IMR-90 (cell line): ENCODE measurements around the gene GGA3. TPM values are rescaled to one million over a fixed set of nuclear protein-coding genes. Genes with fewer than 3 reads are reported as not detected.

ENCODE experiments used
- ATAC-seq: fragments of 200-7000 bp; cut with Tn5 transposase; 2 replicates; pipeline ENCODE4 v1.9.1; 2020; ENCODE audit warnings: low read depth, mild to moderate bottlenecking, moderate library complexity
- BruUV-seq: library from RNA; stranded (reverse); fragments of 400-500 nt; replicated peaks from 2 replicates; lab custom pipeline; 2021; lab: Mats Ljungman, UMichigan
- CTCF ChIA-PET: fragments of 300-600 bp; formaldehyde crosslinking; extraction: SDS; loops from one replicate; lab custom pipeline; 2021; ENCODE audit warnings: antibody characterized with exemption; lab: Yijun Ruan, JAX
- POLR2A ChIA-PET: fragments of 300-600 bp; sonication (Branson Sonifier 250); formaldehyde crosslinking; loops from one replicate; lab custom pipeline; 2022; ENCODE audit warnings: antibody characterized with exemption; ENCODE audit not compliant: unreplicated experiment; lab: Charles Lee
- DNase-seq: peaks from one replicate; pipeline ENCODE4 v3.0.0; 2013
- H2AFZ ChIP-seq: replicated peaks from 2 replicates; pipeline ENCODE3; 2013; ENCODE audit warnings: low read length, mild to moderate bottlenecking; ENCODE audit not compliant: poor library complexity
- H2AK5ac ChIP-seq: 2 replicates; pipeline ENCODE4 v1.6.1; 2013; ENCODE audit warnings: low read depth, low read length, inconsistent platforms
- H2AK9ac ChIP-seq: replicated peaks from 2 replicates; pipeline ENCODE3; 2013; ENCODE audit warnings: mild to moderate bottlenecking, low read depth, low read length, moderate library complexity; ENCODE audit not compliant: poor library complexity
- H2BK120ac ChIP-seq: 2 replicates; pipeline ENCODE4 v1.6.1; 2013; ENCODE audit warnings: low read depth, low read length, inconsistent platforms
- H2BK15ac ChIP-seq: 3 replicates; pipeline ENCODE4 v1.6.1; 2013; ENCODE audit warnings: low read depth, low read length, inconsistent platforms
- H2BK20ac ChIP-seq: 2 replicates; pipeline ENCODE4 v1.6.1; 2013; ENCODE audit warnings: low read depth, mild to moderate bottlenecking, inconsistent platforms, low read length, moderate library complexity
- H2BK5ac ChIP-seq: 2 replicates; pipeline ENCODE4 v1.6.1; 2013; ENCODE audit warnings: mild to moderate bottlenecking, low read depth, low read length, inconsistent platforms; ENCODE audit not compliant: poor library complexity, severe bottlenecking
- H3K14ac ChIP-seq: replicated peaks from 2 replicates; pipeline ENCODE4 v1.6.1; 2013; ENCODE audit warnings: low read depth, low read length, inconsistent platforms
- H3K18ac ChIP-seq: 2 replicates; pipeline ENCODE4 v1.6.1; 2013; ENCODE audit warnings: low read depth, low read length, control low read depth
- H3K23ac ChIP-seq: 2 replicates; pipeline ENCODE4 v1.6.1; 2013; ENCODE audit warnings: low read depth, low read length, inconsistent platforms
- H3K27ac ChIP-seq: 2 replicates; pipeline ENCODE4 v1.5.1; 2013; ENCODE audit warnings: mild to moderate bottlenecking, control low read depth, low read length; ENCODE audit not compliant: insufficient read depth
- H3K27me3 ChIP-seq: 2 replicates; pipeline ENCODE4 v1.6.1; 2013; ENCODE audit warnings: low read length; ENCODE audit not compliant: control insufficient read depth, insufficient read depth
- H3K36me3 ChIP-seq: 2 replicates; pipeline ENCODE4 v1.6.1; 2013; ENCODE audit warnings: low read length, mixed read lengths; ENCODE audit not compliant: control insufficient read depth, insufficient read depth
- H3K4ac ChIP-seq: 2 replicates; pipeline ENCODE4 v1.6.1; 2013; ENCODE audit warnings: low read depth, low read length, inconsistent platforms
- H3K4me1 ChIP-seq: 2 replicates; pipeline ENCODE4 v1.6.1; 2013; ENCODE audit warnings: low read length, mixed read lengths; ENCODE audit not compliant: control insufficient read depth, insufficient read depth
- H3K4me2 ChIP-seq: 2 replicates; pipeline ENCODE4 v1.6.1; 2013; ENCODE audit warnings: low read depth, mild to moderate bottlenecking, control low read depth, low read length, moderate library complexity
- H3K4me3 ChIP-seq: 2 replicates; pipeline ENCODE4 v1.5.1; 2013; ENCODE audit warnings: low read depth, mild to moderate bottlenecking, control low read depth, low read length, moderate library complexity; ENCODE audit not compliant: insufficient read depth
- H3K56ac ChIP-seq: 2 replicates; pipeline ENCODE4 v1.6.1; 2013; ENCODE audit warnings: low read length, inconsistent platforms; ENCODE audit not compliant: insufficient read depth; ENCODE audit errors: extremely low read depth
- H3K79me1 ChIP-seq, 2 experiments: 2 replicates each; pipeline ENCODE4 v1.6.1; 2013; ENCODE audit warnings: low read length in 2 of 2, inconsistent platforms in 1 of 2, low read depth in 1 of 2
- H3K9ac ChIP-seq: 2 replicates; pipeline ENCODE4 v1.6.1; 2013; ENCODE audit warnings: low read depth, low read length, control low read depth
- H3K9me1 ChIP-seq: 2 replicates; pipeline ENCODE4 v1.6.1; 2013; ENCODE audit warnings: low read length, inconsistent platforms; ENCODE audit not compliant: insufficient read depth
- H3K9me3 ChIP-seq: 2 replicates; pipeline ENCODE4 v1.6.1; 2013; ENCODE audit warnings: low read length; ENCODE audit not compliant: control insufficient read depth, insufficient read depth
- H4K20me1 ChIP-seq: 2 replicates; pipeline ENCODE4 v1.6.1; 2013; ENCODE audit warnings: low read length, inconsistent platforms; ENCODE audit not compliant: insufficient read depth
- H4K5ac ChIP-seq: 2 replicates; pipeline ENCODE4 v1.6.1; 2013; ENCODE audit warnings: mild to moderate bottlenecking, low read depth, low read length, control low read depth
- H4K8ac ChIP-seq, 2 experiments: 2 replicates each; pipeline ENCODE4 v1.6.1; 2013; ENCODE audit warnings: low read depth in 2 of 2, low read length in 2 of 2, control low read depth in 1 of 2, inconsistent platforms in 1 of 2
- H4K91ac ChIP-seq: 2 replicates; pipeline ENCODE4 v1.6.1; 2013; ENCODE audit warnings: low read depth, low read length, inconsistent platforms; ENCODE audit not compliant: insufficient read depth
- BHLHE40 ChIP-seq: fragments of 150-350 bp; IDR thresholded peaks from 2 replicates; pipeline ENCODE4 v1.6.1; 2016; ENCODE audit warnings: mild to moderate bottlenecking, low read depth, low read length
- CEBPB ChIP-seq: IDR thresholded peaks from 2 replicates; pipeline ENCODE4 v1.6.1; 2012; ENCODE audit warnings: low read depth, low read length, improper control_type of control experiment
- CHD1 ChIP-seq: IDR thresholded peaks from 2 replicates; pipeline ENCODE4 v1.6.1; 2012; ENCODE audit warnings: low read depth, low read length, improper control_type of control experiment
- CTCF ChIP-seq: conservative IDR thresholded peaks from 2 replicates; pipeline ENCODE4 v1.5.1; 2012; ENCODE audit warnings: mild to moderate bottlenecking, low read depth, low read length, improper control_type of control experiment
- ELK1 ChIP-seq: fragments of 150-350 bp; IDR thresholded peaks from 2 replicates; pipeline ENCODE4 v1.6.1; 2016; ENCODE audit warnings: low read depth, mild to moderate bottlenecking, low read length, moderate library complexity, borderline replicate concordance
- FOS ChIP-seq: fragments of 150-350 bp; IDR thresholded peaks from 2 replicates; pipeline ENCODE4 v1.6.1; 2016; ENCODE audit warnings: low read depth, low read length
- MAFK ChIP-seq: IDR thresholded peaks from 2 replicates; pipeline ENCODE4 v1.6.1; 2012; ENCODE audit warnings: low read depth, low read length, improper control_type of control experiment
- MAZ ChIP-seq: IDR thresholded peaks from 2 replicates; pipeline ENCODE4 v1.6.1; 2012; ENCODE audit warnings: low read depth, mild to moderate bottlenecking, low read length, improper control_type of control experiment, moderate library complexity, borderline replicate concordance
- MXI1 ChIP-seq: IDR thresholded peaks from 2 replicates; pipeline ENCODE4 v1.6.1; 2012; ENCODE audit warnings: low read depth, mild to moderate bottlenecking, low read length, moderate library complexity, borderline replicate concordance
- NFE2L2 ChIP-seq: fragments of 150-350 bp; IDR thresholded peaks from 2 replicates; pipeline ENCODE4 v1.6.1; 2016; ENCODE audit warnings: low read depth, mild to moderate bottlenecking, low read length
- POLR2A ChIP-seq: IDR thresholded peaks from 2 replicates; pipeline ENCODE4 v1.6.1; 2012; ENCODE audit warnings: mild to moderate bottlenecking, low read depth, low read length
- RAD21 ChIP-seq: IDR thresholded peaks from 2 replicates; pipeline ENCODE4 v1.6.1; 2012; ENCODE audit warnings: low read length, improper control_type of control experiment
- RCOR1 ChIP-seq: IDR thresholded peaks from 2 replicates; pipeline ENCODE4 v1.6.1; 2012; ENCODE audit warnings: mild to moderate bottlenecking, low read length, improper control_type of control experiment; ENCODE audit not compliant: insufficient replicate concordance
- RFX5 ChIP-seq: IDR thresholded peaks from 2 replicates; pipeline ENCODE4 v1.8.0; 2012; ENCODE audit warnings: low read depth, mild to moderate bottlenecking, low read length, moderate library complexity
- SMC3 ChIP-seq: fragments of 150-350 bp; IDR thresholded peaks from 2 replicates; pipeline ENCODE4 v1.6.1; 2016; ENCODE audit warnings: low read depth, mild to moderate bottlenecking, antibody characterized with exemption, low read length, moderate library complexity
- USF2 ChIP-seq: fragments of 150-350 bp; IDR thresholded peaks from 2 replicates; pipeline ENCODE4 v1.6.1; 2017; ENCODE audit warnings: mild to moderate bottlenecking, antibody characterized with exemption, low read length, low read depth
- WGBS, 2 experiments: methylation state at CpG; one replicate each; pipeline versions ENCODE4 v1.1.5 to v1.1.7; 2013; ENCODE audit warnings: missing lambda C conversion rate in 2 of 2; ENCODE audit not compliant: insufficient read length in 1 of 2; ENCODE audit errors: extremely low coverage in 2 of 2; 5-methylcytosine and 5-hydroxymethylcytosine counted together
- dilution Hi-C: fragments of 300-500 bp; cut with HindIII; formaldehyde crosslinking; loops from one replicate; pipeline ENCODE4 v1.14.3; 2018; ENCODE audit warnings: low sequenced_read_pairs; ENCODE audit not compliant: unreplicated experiment
- in situ Hi-C: fragments of 300-500 bp; cut with MboI; formaldehyde crosslinking; loops from 3 replicates; pipeline ENCODE4 v1.14.3; 2019; ENCODE audit warnings: low sequenced_read_pairs, inconsistent platforms, mixed read lengths
- intact Hi-C: fragments of 100-400 bp; cut with micrococcal nuclease; formaldehyde crosslinking; loops from 2 replicates; pipeline ENCODE4 v1.10.0; 2022
- polyA plus RNA-seq, 3 experiments: library from polyadenylated mRNA; depleted of rRNA; stranded (reverse); fragments of >200 nt; gene quantifications; 2 replicates each; pipeline ENCODE4 v1.2.3, GENCODE V29; 2012; ENCODE audit warnings: low replicate concordance in 1 of 3
- total RNA-seq: library from RNA; depleted of rRNA; stranded (reverse); fragments of >200 nt; gene quantifications from 2 replicates; pipeline ENCODE4 v1.2.3, GENCODE V29; 2012

GGA3 gene
- total and polyA plus RNA-seq, 2 of the 4 experiments (the other 2 are of a cell fraction): 15.1 to 35.2 TPM

- dilution Hi-C loops: no loop called here
- H3K9ac ChIP-seq: no peak overlapping the region
- BruUV-seq: no TSS peak
Measured at GRCh38 chr17:75265614-75266315, 4.4 kb upstream of the GGA3 start.

More at GRCh38 chr17:75265614-75266315, 4.4 kb upstream of the GGA3 start:
- Histone ChIP-seq H3K4me2 (no peak overlapping the region), H4K20me1 (peaks cover 2% of the 10 kb centered on the region; the same call in 1 of the 2 replicates), H2AFZ (no peak overlapping the region), H3K4me1 (peaks cover 3% of the 10 kb centered on the region), H3K56ac (no peak overlapping the region), H2BK5ac (no peak overlapping the region), H3K9me3 (no peaks in the 10 kb centered on the region), H2BK120ac (no peak overlapping the region), H3K4ac (no peak overlapping the region), H3K36me3 (peaks cover 26% of the 10 kb centered on the region), H2BK20ac (no peak overlapping the region), H4K5ac (no peak overlapping the region), H3K79me1 (peaks cover 22 to 24% of the 10 kb centered on the region in 2 experiments; a peak in 3 of 4 replicates), H2AK9ac (no peak overlapping the region), H3K4me3 (no peak overlapping the region), H3K14ac (no peak overlapping the region), H4K8ac (no peak overlapping the region), H2BK15ac (no peak overlapping the region), H3K23ac (no peak overlapping the region), H4K91ac (no peak overlapping the region), H3K27me3 (no peaks in the 10 kb centered on the region), H3K27ac (no peak overlapping the region), H3K9me1 (no peaks in the 10 kb centered on the region), H2AK5ac (no peak overlapping the region), H3K18ac (no peak overlapping the region)
- WGBS, 2 experiments: 100% methylated on average over 1 of the region's 17 CpGs; no CpG with 5 or more reads in 1 of the 2 experiments
- DNase-seq (no peak), ATAC-seq (no peak)
- TF ChIP-seq RAD21 (no peak), ELK1 (no peak), CEBPB (no peak), BHLHE40 (no peak), POLR2A (no peak), SMC3 (no peak), MAFK (no peak), USF2 (no peak), MAZ (no peak), CTCF (no peak), MXI1 (no peak), CHD1 (no peak), RCOR1 (no peak), RFX5 (no peak), NFE2L2 (no peak), FOS (no peak)
- CTCF ChIA-PET: no interaction called here
- POLR2A ChIA-PET: no interaction called here
- in situ Hi-C loops (no loop called here), intact Hi-C loops (no loop called here)
